ENCODE data around the gene KLC1. TPM values are rescaled to one million over a fixed set of nuclear protein-coding genes. Genes with fewer than 3 reads are reported as not detected.

KLC1 gene
- total and polyA plus RNA-seq, 2 of the 13 experiments (the other 11 are each of a cell fraction or from before 2014, with no cell fraction given), result 53.2 to 63.5 TPM

DNA sequence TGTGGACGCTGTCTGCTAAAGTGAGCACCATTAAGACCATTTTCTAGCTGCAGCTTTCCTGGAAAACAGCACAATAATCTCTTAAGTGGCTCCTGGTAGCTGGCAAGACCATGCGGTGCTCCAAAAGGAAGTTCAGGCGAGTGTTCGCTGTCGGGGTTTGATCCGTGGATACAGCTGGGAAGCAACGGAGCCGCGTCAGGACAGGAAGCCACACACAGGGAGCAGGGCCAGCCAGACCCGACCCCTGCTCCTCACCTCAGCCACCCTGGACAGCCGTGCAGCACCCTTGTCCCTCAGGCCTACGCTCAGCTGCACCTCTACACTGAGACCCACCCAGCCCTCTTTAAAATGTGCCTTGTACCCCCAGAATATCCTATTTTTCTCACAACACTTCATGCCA, 106.0 kb downstream of the KLC1 start:
- ChIA-PET POLR2A (no interaction called here), CTCF (ENCODE audit: low intra/inter-chr PET ratio, low total read pairs) (no interaction called here)
- no peaks in the 10 kb centered on the region for H3K9me3 ChIP-seq (ENCODE audit: low read length)
- DNase-seq (ENCODE audit: low spot score) (no peak), ATAC-seq (0 out of 3 replicates have a peak, but pooled peaks have one; percentile 4), FAIRE-seq (no peak)
- no peaks in the 10 kb centered on the region for H3K27me3 ChIP-seq (ENCODE audit: control insufficient read depth in 1 of 2, insufficient read depth in 2 of 2, low read length in 2 of 2)
- in situ Hi-C loops (cut with HindIII; ENCODE audit: extremely low pct_ligation_motif_present, low pct_unique_long_range_greater_than_20kb) (no loop called here), intact Hi-C loops (cut with micrococcal nuclease; ENCODE audit: unreplicated experiment) (no loop called here)
- H3K4me1 ChIP-seq (ENCODE audit: insufficient read depth, low read length), result 0 out of 2 replicates have a peak, but pooled peaks cover 10% of the 10 kb centered on the region
- H3K4me3 ChIP-seq (replicated peaks in 1 of 3; ENCODE audit: insufficient read depth in 1 of 3, low read depth in 2 of 3, low read length in 3 of 3), result no peak overlapping the region
- 97% methylated on average over 4 of the region's 12 CpGs for WGBS (ENCODE audit: low lambda C conversion rate)
- no TSS peak for BruUV-seq (replicated peaks)
- no peaks in the 10 kb centered on the region for H3K79me2 ChIP-seq (ENCODE audit: insufficient read depth, low read length)
- TF ChIP-seq GLI4 (CRISPR knock-in tag; IDR thresholded peaks at IDR 0.05; ENCODE audit: borderline replicate concordance) (no peak), ZNF761 (CRISPR knock-in tag; conservative IDR thresholded peaks at IDR 0.05) (no peak), ZBTB3 (CRISPR knock-in tag; IDR thresholded peaks at IDR 0.05; ENCODE audit: borderline replicate concordance, low read depth) (no peak), SMAD1 (CRISPR knock-in tag; IDR thresholded peaks at IDR 0.05; ENCODE audit: borderline replicate concordance, low read depth) (no peak), ZKSCAN1 (IDR thresholded peaks at IDR 0.05; ENCODE audit: low read length) (no peak), AHR (CRISPR knock-in tag; IDR thresholded peaks at IDR 0.05) (no peak), ZNF101 (CRISPR knock-in tag; IDR thresholded peaks at IDR 0.05; ENCODE audit: borderline replicate concordance, low read depth) (no peak), SRF (IDR thresholded peaks at IDR 0.05; ENCODE audit: low read depth, low read length) (no peak), YY1 (IDR thresholded peaks at IDR 0.05; ENCODE audit: insufficient read depth, insufficient replicate concordance, low read depth, low read length) (no peak), ZNF17 (CRISPR knock-in tag; IDR thresholded peaks at IDR 0.05) (no peak), ZNF720 (CRISPR knock-in tag; IDR thresholded peaks at IDR 0.05) (no peak), MEIS2 (CRISPR knock-in tag; IDR thresholded peaks at IDR 0.05) (no peak), CCAR2 (optimal IDR thresholded peaks at IDR 0.05; ENCODE audit: low read depth, low read length) (no peak), ZNF337 (CRISPR knock-in tag; IDR thresholded peaks at IDR 0.05; ENCODE audit: borderline replicate concordance, low read depth) (no peak), ZNF383 (CRISPR knock-in tag; IDR thresholded peaks at IDR 0.05; ENCODE audit: borderline replicate concordance) (no peak)
- TF ChIP-seq, protein P1, sequence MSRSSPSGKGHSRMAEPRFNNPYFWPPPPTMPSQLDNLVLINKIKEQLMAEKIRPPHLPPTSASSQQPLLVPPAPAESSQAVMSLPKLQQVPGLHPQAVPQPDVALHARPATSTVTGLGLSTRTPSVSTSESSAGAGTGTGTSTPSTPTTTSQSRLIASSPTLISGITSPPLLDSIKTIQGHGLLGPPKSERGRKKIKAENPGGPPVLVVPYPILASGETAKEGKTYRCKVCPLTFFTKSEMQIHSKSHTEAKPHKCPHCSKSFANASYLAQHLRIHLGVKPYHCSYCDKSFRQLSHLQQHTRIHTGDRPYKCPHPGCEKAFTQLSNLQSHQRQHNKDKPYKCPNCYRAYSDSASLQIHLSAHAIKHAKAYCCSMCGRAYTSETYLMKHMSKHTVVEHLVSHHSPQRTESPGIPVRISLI (CRISPR knock-in tag; IDR thresholded peaks at IDR 0.05; ENCODE audit: borderline replicate concordance), result no peak
- no peak overlapping the region for H3K4me2 ChIP-seq (ENCODE audit: low read depth, low read length)
- no peak overlapping the region for H3K27ac ChIP-seq (ENCODE audit: extremely low read length, insufficient read depth, low read length)
- H2AFZ ChIP-seq (ENCODE audit: low read length), result no peak overlapping the region
- H3K9ac ChIP-seq (ENCODE audit: insufficient read depth, low read depth, low read length), result no peak overlapping the region
- no peaks in the 10 kb centered on the region for H4K20me1 ChIP-seq (ENCODE audit: insufficient read depth, low read length)
- H3K36me3 ChIP-seq (replicated peaks in 1 of 2; ENCODE audit: control insufficient read depth in 1 of 2, insufficient read depth in 2 of 2, low read length in 2 of 2), result peaks cover 13 to 27% of the 10 kb centered on the region in 2 experiments; a peak in 4 of 5 replicates

Measured in HepG2 (cell line).